Stomach (tissue), 19 donors: Measurements from ENCODE around the gene LMBRD2. TPM values are rescaled to one million over a fixed set of nuclear protein-coding genes. Genes with fewer than 3 reads are reported as not detected.
"Not testable (repeated sequence)": the region's sequence is repeated elsewhere in the genome, so short reads cannot be mapped to it uniquely, and the experiment has no call there.

Experiments used
- DNase-seq, 2 donors: peaks; one replicate each; pipeline versions ENCODE4 v3.0.0 to v3.0.0-alpha.2; 2013 to 2019
- H3K27ac ChIP-seq, 5 donors: fragments of 200-600 bp in 4 of 5; sonication (generic) in 4 of 5; one replicate each; pipeline ENCODE4 v1.5.1; 2013 to 2019; ENCODE audit warnings: mild to moderate bottlenecking in 1 of 5, moderate library complexity in 1 of 5
- H3K27me3 ChIP-seq, 3 donors: fragments of 200-600 bp; sonication (generic); one replicate each; pipeline ENCODE4 v1.5.1; 2017 to 2019; ENCODE audit warnings: mixed run types in 1 of 3
- H3K36me3 ChIP-seq, 4 donors: fragments of 200-600 bp; sonication (generic); 1 replicate in 3 of 4; 2 replicates in 1 of 4; pipeline ENCODE4 v1.5.1; 2016 to 2019
- H3K4me1 ChIP-seq, 4 donors: fragments of 200-600 bp; sonication (generic); one replicate each; pipeline ENCODE4 v1.5.1; 2016 to 2019
- H3K4me3 ChIP-seq, 4 donors: fragments of 200-600 bp; sonication (generic) in 3 of 4; one replicate each; pipeline ENCODE4 v1.5.1; 2016 to 2019; ENCODE audit warnings: mild to moderate bottlenecking in 1 of 4
- H3K9me3 ChIP-seq, 4 donors: fragments of 200-600 bp; sonication (generic); one replicate each; pipeline ENCODE4 v1.5.1; 2016 to 2019
- EP300 ChIP-seq: sonication (generic); formaldehyde crosslinking; IDR thresholded peaks from one replicate; pipeline ENCODE4 v1.6.1; 2017; ENCODE audit warnings: antibody characterized with exemption
- POLR2A ChIP-seq, 4 donors: fragments of 450-650 bp; IDR thresholded peaks; one replicate each; pipeline ENCODE4 v1.6.1; 2016; ENCODE audit warnings: antibody characterized with exemption in 4 of 4, control low read depth in 2 of 4, mild to moderate bottlenecking in 1 of 4, moderate library complexity in 1 of 4
- POLR2AphosphoS5 ChIP-seq, 3 donors: sonication (generic); formaldehyde crosslinking; IDR thresholded peaks; one replicate each; pipeline ENCODE4 v1.6.1; 2016; ENCODE audit warnings: antibody characterized with exemption in 3 of 3
- WGBS, 5 donors: extraction: QIAGEN DNeasy Blood & Tissue Kit in 3 of 5; methylation state at CpG; one replicate each; pipeline versions ENCODE4 v1.1.5 to v1.1.7; 2013 to 2018; 5-methylcytosine and 5-hydroxymethylcytosine counted together
- intact Hi-C: fragments of 100-400 bp; cut with DNase I; formaldehyde crosslinking; loops from one replicate; pipeline ENCODE4 v1.15.1; 2023; ENCODE audit warnings: low total_unique reads
- long read RNA-seq, 10 donors: transcript quantifications; one replicate each; lab custom pipeline, GENCODE V29; 2026
- polyA plus RNA-seq, 3 donors: library from polyadenylated mRNA; stranded (reverse); fragments of 200-250 nt; gene quantifications; one replicate each; pipeline ENCODE4 v1.2.3, GENCODE V29; 2013
- total RNA-seq, 5 donors: library from RNA; depleted of rRNA; stranded (reverse); fragments of >200 nt; gene quantifications; one replicate each; pipeline versions ENCODE4 v1.1.0 to v1.2.3, GENCODE V29; 2014 to 2016
- TF ChIP-seq, protein P1 (sequence below), 7 experiments: fragments of 450-650 bp in 4 of 7; fragments of 200-600 bp in 3 of 7; sonication (generic) in 3 of 7; IDR thresholded peaks; one replicate each; pipeline ENCODE4 v1.5.1; 2016 to 2019; ENCODE audit warnings: antibody characterized with exemption in 7 of 7, control low read depth in 2 of 7, mild to moderate bottlenecking in 1 of 7
- donor health status: healthy with polysubstance abuse.
- donor health status: Bipolar disorder and iron deficiency.
- donor health status: healthy.

The LMBRD2 gene
- 100 to 1,000 TPM in 1 of 5 donors, 10 to 100 TPM in 2, 1 to 10 TPM in 1, under 1 TPM in 1; 0.58 to 122 (median 10.3) TPM for total RNA-seq
- 1 to 10 TPM; 1.4 to 2.7 (median 1.7) TPM for polyA plus RNA-seq
- long read RNA-seq, donor 1 = 0 reads
- long read RNA-seq, donor 2 = 0 reads
- long read RNA-seq, donor 3 = 0 reads
- long read RNA-seq, donor 4 = 0 reads
- long read RNA-seq, donor 5, full-length matches to known transcripts = 1 of 1 reads
- long read RNA-seq, donor 5, partial matches to known transcripts = 0 of 1 reads
- long read RNA-seq, donor 5, other reads (novel, unspliced or antisense) = 0 of 1 reads
- long read RNA-seq, donor 6, full-length matches to known transcripts = 3 of 15 reads
- long read RNA-seq, donor 6, partial matches to known transcripts = 12 of 15 reads
- long read RNA-seq, donor 6, other reads (novel, unspliced or antisense) = 0 of 15 reads
- long read RNA-seq, donor 7 = 0 reads
- long read RNA-seq, donor 8, full-length matches to known transcripts = 2 of 2 reads
- long read RNA-seq, donor 8, partial matches to known transcripts = 0 of 2 reads
- long read RNA-seq, donor 8, other reads (novel, unspliced or antisense) = 0 of 2 reads
- long read RNA-seq, donor 9 = 0 reads
- long read RNA-seq, donor 10, full-length matches to known transcripts = 1 of 1 reads
- long read RNA-seq, donor 10, partial matches to known transcripts = 0 of 1 reads
- long read RNA-seq, donor 10, other reads (novel, unspliced or antisense) = 0 of 1 reads

DNA sequence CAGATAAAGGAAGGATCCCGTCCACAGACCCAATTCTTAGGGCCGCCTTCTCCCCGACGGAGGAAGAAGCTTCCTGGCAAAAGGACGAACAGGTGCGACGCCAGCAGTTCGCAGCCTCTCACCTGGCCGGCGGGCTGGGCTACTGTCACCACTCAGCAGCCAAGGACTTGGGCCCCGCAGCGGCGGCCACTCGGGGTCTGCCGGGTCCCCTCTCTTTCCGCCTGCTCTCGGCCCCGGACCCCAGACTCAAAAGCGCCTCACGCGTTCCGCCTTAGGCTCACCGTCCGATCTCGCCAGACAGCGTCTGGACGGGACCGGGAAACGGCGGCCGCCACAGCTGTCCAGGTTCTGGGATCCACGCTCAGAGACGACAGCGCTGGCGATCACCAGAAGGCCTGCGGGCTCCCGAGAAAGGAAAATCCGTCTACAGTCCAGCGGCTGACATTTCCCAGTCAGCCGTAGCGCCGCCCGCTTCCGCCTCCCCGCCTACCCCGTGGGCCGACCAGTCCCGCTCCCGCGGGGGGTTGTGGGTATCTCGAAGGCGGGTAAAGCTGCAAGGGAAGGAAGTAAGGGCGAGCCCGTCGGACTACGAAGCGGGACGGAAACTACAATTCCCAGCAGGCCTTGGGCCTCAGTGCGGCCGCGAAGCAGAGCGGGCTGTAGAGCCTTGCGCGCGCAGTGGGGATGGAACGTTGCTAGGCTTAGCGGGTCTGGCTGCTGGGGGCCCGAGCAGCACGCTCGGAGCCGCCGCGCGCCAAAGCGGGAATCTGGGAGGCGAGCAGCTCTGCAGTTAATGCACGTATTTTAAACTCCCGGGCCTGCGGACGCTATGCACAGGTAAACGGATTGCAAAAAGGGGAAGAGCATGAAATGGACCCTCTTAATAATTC lies at the start of gene LMBRD2, which contains the start of gene SKP2:
Gene LMBRD2 (minus strand): TSS at position 454 of the 890 bp plus-strand sequence. CDS start 8,538 bp downstream, outside the sequence.
Gene SKP2 (plus strand): TSS at position 678 of the 890 bp plus-strand sequence. CDS start 152 bp downstream, at position 830.
- no peaks in the 10 kb centered on the region for H3K27me3 ChIP-seq
- DNase-seq = peak; percentile 96 to 100
- H3K4me3 ChIP-seq = peak within 1 kb of the TSS; percentile 84 to 91 (median 88)
- H3K27ac ChIP-seq = peak within 1 kb of the TSS; percentile 84 to 93 (median 91)
- H3K4me1 ChIP-seq = peaks cover 16 to 74% (median 47%) of the 10 kb centered on the region in 4 donors
- H3K9me3 ChIP-seq = no peaks in the 10 kb centered on the region
- TF ChIP-seq, protein P1, sequence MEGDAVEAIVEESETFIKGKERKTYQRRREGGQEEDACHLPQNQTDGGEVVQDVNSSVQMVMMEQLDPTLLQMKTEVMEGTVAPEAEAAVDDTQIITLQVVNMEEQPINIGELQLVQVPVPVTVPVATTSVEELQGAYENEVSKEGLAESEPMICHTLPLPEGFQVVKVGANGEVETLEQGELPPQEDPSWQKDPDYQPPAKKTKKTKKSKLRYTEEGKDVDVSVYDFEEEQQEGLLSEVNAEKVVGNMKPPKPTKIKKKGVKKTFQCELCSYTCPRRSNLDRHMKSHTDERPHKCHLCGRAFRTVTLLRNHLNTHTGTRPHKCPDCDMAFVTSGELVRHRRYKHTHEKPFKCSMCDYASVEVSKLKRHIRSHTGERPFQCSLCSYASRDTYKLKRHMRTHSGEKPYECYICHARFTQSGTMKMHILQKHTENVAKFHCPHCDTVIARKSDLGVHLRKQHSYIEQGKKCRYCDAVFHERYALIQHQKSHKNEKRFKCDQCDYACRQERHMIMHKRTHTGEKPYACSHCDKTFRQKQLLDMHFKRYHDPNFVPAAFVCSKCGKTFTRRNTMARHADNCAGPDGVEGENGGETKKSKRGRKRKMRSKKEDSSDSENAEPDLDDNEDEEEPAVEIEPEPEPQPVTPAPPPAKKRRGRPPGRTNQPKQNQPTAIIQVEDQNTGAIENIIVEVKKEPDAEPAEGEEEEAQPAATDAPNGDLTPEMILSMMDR (IDR thresholded peaks at IDR 0.05) = peak in 1 of 7 experiments; percentile 24
- TF ChIP-seq EP300 (no peak), POLR2A (IDR thresholded peaks at IDR 0.05) (no peak), POLR2AphosphoS5 (IDR thresholded peaks at IDR 0.05) (peak; percentile 84 to 96 (median 93))
- H3K36me3 ChIP-seq = peaks cover 0 to 18% (median 17%) of the 10 kb centered on the region in 4 donors
- intact Hi-C loops = no loop called here
- WGBS, 5 donors = 0 to 1% (median 0%) methylated on average over 68 to 81 of the region's 81 CpGs

DNA sequence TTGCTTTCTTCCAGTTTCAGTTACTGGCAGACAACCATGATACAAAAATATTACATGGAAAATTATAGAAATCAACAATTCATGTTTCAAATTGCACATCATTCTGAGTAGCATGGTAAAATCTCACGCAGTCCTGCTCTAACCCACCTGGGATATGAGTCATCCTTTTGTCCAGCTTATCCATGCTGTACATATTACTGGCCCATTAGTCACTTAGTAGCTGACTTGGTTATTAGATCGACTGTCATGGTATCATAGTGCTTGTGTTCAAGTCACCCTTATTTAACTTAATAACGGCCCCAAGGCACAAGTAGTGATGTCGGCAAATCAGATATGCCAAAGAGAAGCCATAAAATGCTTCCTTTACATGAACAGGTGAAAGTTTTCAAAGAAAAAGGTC lies 48.8 kb upstream of the LMBRD2 start:
- H3K36me3 ChIP-seq = peaks cover 12 to 81% (median 79%) of the 10 kb centered on the region in 4 donors
- no peak overlapping the region for H3K4me3 ChIP-seq
- H3K27me3 ChIP-seq = no peaks in the 10 kb centered on the region
- H3K4me1 ChIP-seq = peaks cover 0 to 3% (median 0%) of the 10 kb centered on the region in 4 donors
- no peak for DNase-seq
- WGBS, 5 donors = 87 to 94% (median 90%) methylated on average over 4 of the region's 4 CpGs
- no peak overlapping the region for H3K27ac ChIP-seq
- no peaks in the 10 kb centered on the region for H3K9me3 ChIP-seq
- TF ChIP-seq POLR2A (IDR thresholded peaks at IDR 0.05) (no peak), EP300 (no peak), POLR2AphosphoS5 (IDR thresholded peaks at IDR 0.05) (no peak)
- TF ChIP-seq, protein P1 (IDR thresholded peaks at IDR 0.05) = no peak
- intact Hi-C loops = no loop called here

DNA sequence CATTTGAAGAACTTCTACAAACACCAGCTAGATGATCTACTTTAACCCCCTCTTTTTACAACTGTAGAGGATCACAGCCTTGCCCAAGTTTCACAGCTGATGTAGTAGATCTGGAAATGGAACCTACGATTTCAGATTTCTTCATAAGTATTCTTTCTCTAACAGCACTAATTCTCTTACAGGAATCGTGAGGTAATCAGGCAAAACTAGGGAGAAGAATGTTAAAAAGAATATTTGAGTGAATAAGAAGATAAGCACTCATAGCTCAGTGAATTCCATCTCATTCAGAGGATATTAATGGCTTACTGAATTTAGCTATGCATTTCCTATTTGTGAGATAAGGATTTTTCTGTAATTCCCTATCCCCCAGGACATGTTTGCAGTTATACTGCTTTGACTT lies 47.9 kb upstream of the LMBRD2 start:
- H3K27ac ChIP-seq = no peak overlapping the region
- WGBS, 5 donors = 76 to 87% (median 79%) methylated on average over 2 of the region's 2 CpGs
- DNase-seq = no peak
- H3K36me3 ChIP-seq = peaks cover 10 to 83% (median 81%) of the 10 kb centered on the region in 4 donors
- H3K4me1 ChIP-seq = peaks cover 0 to 3% (median 0%) of the 10 kb centered on the region in 4 donors
- no peak for TF ChIP-seq EP300
- no peak for TF ChIP-seq POLR2AphosphoS5 (IDR thresholded peaks at IDR 0.05)
- TF ChIP-seq POLR2A (IDR thresholded peaks at IDR 0.05) = no peak
- TF ChIP-seq, protein P1 (IDR thresholded peaks at IDR 0.05) = no peak
- no peak overlapping the region for H3K4me3 ChIP-seq
- no peaks in the 10 kb centered on the region for H3K27me3 ChIP-seq
- intact Hi-C loops = no loop called here
- H3K9me3 ChIP-seq = no peaks in the 10 kb centered on the region

DNA sequence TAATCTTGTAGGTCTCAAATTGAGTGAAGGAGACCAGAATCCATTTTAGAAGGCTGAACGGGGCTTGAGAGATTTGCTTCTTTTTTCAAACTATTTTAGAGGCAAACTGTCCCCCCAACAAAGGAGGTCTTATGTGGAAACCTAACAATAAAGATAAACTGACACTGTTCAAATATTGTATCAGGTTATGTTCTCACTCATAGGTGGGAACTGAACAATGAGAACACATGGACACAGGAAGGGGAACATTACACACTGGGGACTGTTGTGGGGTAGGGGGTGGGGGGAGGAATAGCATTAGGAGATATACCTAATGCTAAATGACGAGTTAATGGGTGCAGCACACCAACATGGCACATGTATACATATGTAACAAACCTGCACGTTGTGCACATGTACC lies 47.1 kb upstream of the LMBRD2 start:
- H3K36me3 ChIP-seq = peaks cover 12 to 87% (median 80%) of the 10 kb centered on the region in 4 donors
- H3K9me3 ChIP-seq, intact Hi-C loops, H3K27ac ChIP-seq, H3K27me3 ChIP-seq, H3K4me3 ChIP-seq, DNase-seq, H3K4me1 ChIP-seq: not testable (repeated sequence)
- WGBS, 5 donors = 57 to 72% (median 63%) methylated on average over 2 to 3 of the region's 3 CpGs
